ENCODE results near the gene GABARAP.

DNA sequence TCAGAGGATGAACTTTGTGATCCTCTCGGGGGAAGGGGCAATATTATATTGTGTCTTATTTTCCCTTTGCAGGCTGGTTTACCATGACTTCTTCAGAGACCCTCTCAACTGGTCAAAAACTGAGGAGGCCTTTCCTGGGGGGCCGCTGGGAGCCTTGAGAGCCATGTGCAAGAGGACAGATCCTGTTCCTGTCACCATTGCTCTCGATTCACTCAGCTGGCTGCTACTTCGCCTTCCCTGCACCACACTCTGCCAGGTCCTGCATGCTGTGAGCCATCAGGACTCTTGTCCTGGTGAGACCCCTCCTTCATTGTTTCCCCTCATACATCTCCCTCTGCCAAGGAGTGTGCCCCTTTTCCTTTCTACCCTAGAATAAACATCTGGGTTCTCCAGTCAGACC lies 12.3 kb upstream of the GABARAP start:
- TF ChIP-seq ZSCAN23 (tag by site-specific recombination; IDR thresholded peaks at IDR 0.05) (no peak), ZNF621 (tag by site-specific recombination; IDR thresholded peaks at IDR 0.05) (no peak), ZSCAN18 (tag by site-specific recombination; IDR thresholded peaks at IDR 0.05) (no peak), TCF7L2 (IDR thresholded peaks at IDR 0.05; ENCODE audit: borderline replicate concordance, low read depth, low read length) (no peak), ZNF132 (tag by site-specific recombination; IDR thresholded peaks at IDR 0.05; ENCODE audit: borderline replicate concordance) (no peak), ZNF776 (tag by site-specific recombination; IDR thresholded peaks at IDR 0.05; ENCODE audit: borderline replicate concordance) (no peak)
- TF ChIP-seq, protein P1, sequence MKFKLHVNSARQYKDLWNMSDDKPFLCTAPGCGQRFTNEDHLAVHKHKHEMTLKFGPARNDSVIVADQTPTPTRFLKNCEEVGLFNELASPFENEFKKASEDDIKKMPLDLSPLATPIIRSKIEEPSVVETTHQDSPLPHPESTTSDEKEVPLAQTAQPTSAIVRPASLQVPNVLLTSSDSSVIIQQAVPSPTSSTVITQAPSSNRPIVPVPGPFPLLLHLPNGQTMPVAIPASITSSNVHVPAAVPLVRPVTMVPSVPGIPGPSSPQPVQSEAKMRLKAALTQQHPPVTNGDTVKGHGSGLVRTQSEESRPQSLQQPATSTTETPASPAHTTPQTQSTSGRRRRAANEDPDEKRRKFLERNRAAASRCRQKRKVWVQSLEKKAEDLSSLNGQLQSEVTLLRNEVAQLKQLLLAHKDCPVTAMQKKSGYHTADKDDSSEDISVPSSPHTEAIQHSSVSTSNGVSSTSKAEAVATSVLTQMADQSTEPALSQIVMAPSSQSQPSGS (tag by site-specific recombination; IDR thresholded peaks at IDR 0.05; ENCODE audit: low read depth), result no peak
